GM12891 (cell line): ENCODE measurements around the gene IKZF2.

ENCODE experiments used
- DNase-seq: peaks from one replicate; pipeline ENCODE4 v3.0.0; 2011; ENCODE audit warnings: low spot score; ENCODE audit not compliant: insufficient read length
- FAIRE-seq: peaks from 2 replicates; lab custom pipeline; 2011; peaks lifted over from hg19 to GRCh38; lab: Jason Lieb, UNC
- PAX5 ChIP-seq: IDR thresholded peaks from 2 replicates; pipeline ENCODE4 v1.6.1; 2011; ENCODE audit warnings: low read length, moderate library complexity, mild to moderate bottlenecking; ENCODE audit not compliant: insufficient read depth, severe bottlenecking
- POLR2A ChIP-seq: IDR thresholded peaks from 2 replicates; pipeline ENCODE4 v1.6.1; 2011; ENCODE audit warnings: low read depth, low read length, control low read depth
- POLR2AphosphoS5 ChIP-seq: IDR thresholded peaks from 2 replicates; pipeline ENCODE4 v1.6.1; 2011; ENCODE audit warnings: low read depth, low read length, control low read depth
- POU2F2 ChIP-seq: IDR thresholded peaks from 2 replicates; pipeline ENCODE4 v1.6.1; 2011; ENCODE audit warnings: low read depth, mild to moderate bottlenecking, control low read depth, low read length, moderate library complexity
- SPI1 ChIP-seq: IDR thresholded peaks from 2 replicates; pipeline ENCODE4 v1.6.1; 2011; ENCODE audit warnings: low read depth, low read length, control low read depth
- TAF1 ChIP-seq: IDR thresholded peaks from 2 replicates; pipeline ENCODE4 v1.6.1; 2011; ENCODE audit warnings: low read depth, low read length, control low read depth

The IKZF2 gene

DNA sequence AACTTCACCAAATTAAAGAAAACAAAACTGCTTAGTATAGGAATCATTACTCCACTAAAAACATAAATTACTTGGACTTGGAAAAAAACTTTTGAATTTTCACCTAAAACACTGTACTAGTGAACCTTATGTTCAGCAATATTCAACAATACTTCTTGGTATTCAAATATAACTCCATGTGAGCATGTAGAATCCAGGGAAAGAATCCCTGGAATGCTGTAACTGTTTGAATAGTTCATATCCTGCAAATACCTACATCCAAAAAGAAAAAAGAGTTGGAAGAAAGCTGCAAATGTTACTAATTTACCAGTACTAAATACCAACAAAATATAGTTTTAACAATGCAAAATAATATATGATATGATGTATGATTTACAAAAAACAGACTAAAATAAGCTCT, 65.4 kb downstream of the IKZF2 start:
- TF ChIP-seq POU2F2 (no peak), PAX5 (no peak), TAF1 (no peak), SPI1 (no peak), POLR2A (no peak), POLR2AphosphoS5 (no peak)
- FAIRE-seq: no peak
- DNase-seq: no peak

DNA sequence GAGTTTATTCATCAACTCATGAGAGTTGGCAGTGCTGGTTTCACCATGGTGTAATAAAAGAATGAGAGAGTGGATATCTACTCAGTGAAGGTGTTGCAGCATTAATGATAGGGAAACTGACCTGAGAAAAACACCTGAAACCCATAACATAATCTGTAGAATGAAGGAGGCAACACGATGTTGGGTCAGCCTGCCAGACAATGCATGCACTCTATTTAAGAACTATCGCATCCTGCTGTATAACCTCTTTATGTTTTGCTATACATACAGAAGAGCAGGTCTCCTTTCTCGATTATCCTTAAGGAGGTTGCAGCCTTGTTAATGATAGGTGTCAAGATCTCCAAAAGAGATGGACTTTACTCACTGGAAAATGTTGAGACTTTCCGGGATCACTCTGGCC, 65.9 kb downstream of the IKZF2 start:
- TF ChIP-seq POLR2AphosphoS5: no peak
- TF ChIP-seq POLR2A: no peak
- TF ChIP-seq TAF1: no peak
- no peak for TF ChIP-seq POU2F2
- no peak for TF ChIP-seq PAX5
- no peak for TF ChIP-seq SPI1
- no peak for FAIRE-seq

DNA sequence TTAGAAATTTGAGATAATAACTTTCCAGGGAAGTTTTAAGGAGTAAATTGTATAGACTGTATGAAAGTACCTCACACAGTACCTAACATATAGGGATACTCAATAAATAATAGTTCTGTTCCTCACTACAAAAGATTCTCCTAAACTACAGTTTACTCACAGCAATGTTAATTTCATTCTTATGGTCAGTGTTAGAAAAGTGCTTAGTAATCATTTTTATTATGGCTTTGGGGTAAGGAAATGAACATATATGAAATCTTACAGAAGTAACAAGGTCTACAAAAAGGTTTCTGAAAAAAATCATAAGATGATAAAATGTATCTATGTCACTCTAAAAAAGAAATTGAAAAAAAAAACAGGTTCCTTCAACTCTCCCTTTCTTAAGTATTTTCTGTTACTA, 67.2 kb downstream of the IKZF2 start:
- FAIRE-seq: no peak
- DNase-seq: no peak
- no peak for TF ChIP-seq POLR2A
- TF ChIP-seq TAF1: no peak
- no peak for TF ChIP-seq POU2F2
- TF ChIP-seq POLR2AphosphoS5: no peak
- TF ChIP-seq PAX5: no peak
- no peak for TF ChIP-seq SPI1

More for the DNA sequence above, 65.9 kb downstream of the IKZF2 start:
- no peak for DNase-seq

DNA sequence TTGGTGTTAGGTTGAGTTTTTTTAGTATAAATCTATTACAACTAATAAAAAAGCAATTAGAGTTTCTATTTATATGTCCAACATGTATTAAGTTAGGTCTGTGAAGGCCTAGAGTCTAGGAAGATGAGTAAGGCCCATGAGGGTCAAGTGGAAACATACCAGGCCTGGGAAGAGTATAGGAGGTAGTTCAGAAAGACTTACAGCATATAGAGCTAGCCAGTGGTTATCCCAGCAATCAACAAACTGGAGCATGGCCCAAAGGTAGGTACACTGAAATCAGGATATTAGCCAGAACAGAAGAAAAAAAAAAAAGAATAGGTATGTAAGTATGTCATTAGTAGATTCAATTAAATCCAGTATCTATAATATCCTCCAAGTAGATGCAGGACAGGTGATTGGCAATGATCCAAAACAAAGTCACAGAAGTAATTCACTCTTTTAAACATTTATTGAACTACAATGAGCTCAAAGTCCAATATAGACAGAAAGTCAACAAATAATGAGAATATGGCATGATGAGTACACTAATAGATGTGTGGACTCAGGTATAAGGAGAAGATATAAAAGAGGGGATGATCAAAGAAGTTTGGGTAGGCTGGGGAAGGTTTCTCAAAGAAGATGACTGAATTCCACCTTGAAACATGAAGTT, 70.3 kb downstream of the IKZF2 start:
- FAIRE-seq (no peak), DNase-seq (no peak)
- TF ChIP-seq PAX5: no peak
- no peak for TF ChIP-seq TAF1
- TF ChIP-seq POLR2AphosphoS5: no peak
- no peak for TF ChIP-seq SPI1
- TF ChIP-seq POLR2A: no peak
- no peak for TF ChIP-seq POU2F2

DNA sequence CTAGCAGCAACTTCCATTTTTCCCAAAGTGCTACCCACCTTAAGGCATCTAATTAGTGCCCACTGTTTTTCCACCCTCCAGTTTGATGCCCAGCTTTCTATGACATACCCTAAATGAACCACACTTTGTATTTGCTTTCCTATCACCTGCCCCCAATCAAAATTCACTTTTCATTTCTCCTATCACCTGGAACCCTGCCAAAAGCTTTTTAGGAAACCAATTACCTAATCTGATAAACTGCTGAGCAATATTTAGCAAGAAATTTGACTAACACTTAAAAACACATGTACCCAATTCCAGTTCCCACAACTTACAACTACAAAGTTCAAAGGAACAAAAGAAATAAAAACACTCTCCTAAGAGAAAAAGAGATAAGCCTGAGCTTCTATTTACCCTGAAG, 71.7 kb downstream of the IKZF2 start:
- no peak for DNase-seq
- no peak for TF ChIP-seq SPI1
- no peak for TF ChIP-seq PAX5
- no peak for TF ChIP-seq POU2F2
- FAIRE-seq: no peak

DNA sequence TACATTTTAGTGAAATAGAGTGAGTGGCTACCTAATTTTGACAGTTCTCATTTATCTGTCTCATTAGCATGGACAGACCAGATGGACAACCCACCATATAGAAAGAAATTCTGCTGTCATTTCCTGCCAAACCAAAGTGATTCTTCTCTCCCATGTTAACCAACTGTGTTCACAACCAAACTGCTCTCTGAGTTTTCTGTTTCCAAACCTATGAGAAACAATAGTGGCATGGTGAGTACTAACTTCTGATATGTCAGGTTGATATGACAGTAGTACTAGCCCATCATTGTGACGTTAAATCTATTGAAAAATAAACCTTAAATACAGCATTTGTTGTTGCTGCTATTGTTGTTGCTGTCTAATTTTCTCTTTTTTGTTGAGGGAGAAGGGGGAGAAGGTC, 72.7 kb downstream of the IKZF2 start:
- peak; percentile 13 for FAIRE-seq
- no peak for TF ChIP-seq POLR2A
- no peak for TF ChIP-seq SPI1
- TF ChIP-seq POLR2AphosphoS5: no peak
- TF ChIP-seq POU2F2: no peak
- TF ChIP-seq TAF1: no peak
- no peak for TF ChIP-seq PAX5

DNA sequence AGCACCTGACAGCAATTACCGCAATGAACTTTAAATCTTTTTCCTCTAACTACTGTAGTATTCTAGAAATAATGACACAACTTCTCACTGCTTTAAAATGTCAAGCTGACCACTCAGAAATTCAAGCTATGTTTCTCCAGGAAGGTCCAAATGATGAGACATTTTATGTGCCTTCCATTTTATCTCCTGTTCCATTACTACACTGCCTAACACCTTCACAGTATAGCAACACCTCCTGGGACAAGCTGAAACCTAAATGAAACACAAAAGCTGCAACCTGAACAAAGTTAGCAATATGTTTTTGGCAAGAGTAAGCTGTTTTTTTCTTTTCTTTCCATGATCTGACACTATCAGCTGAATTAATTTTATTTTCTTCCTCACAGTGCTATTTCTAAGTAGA, 81.9 kb downstream of the IKZF2 start:
- TF ChIP-seq TAF1 (no peak), POLR2AphosphoS5 (no peak), POLR2A (no peak), SPI1 (no peak), POU2F2 (no peak), PAX5 (no peak)
- DNase-seq (no peak), FAIRE-seq (peak; percentile 75)

More for the DNA sequence above, 72.7 kb downstream of the IKZF2 start:
- DNase-seq: no peak

DNA sequence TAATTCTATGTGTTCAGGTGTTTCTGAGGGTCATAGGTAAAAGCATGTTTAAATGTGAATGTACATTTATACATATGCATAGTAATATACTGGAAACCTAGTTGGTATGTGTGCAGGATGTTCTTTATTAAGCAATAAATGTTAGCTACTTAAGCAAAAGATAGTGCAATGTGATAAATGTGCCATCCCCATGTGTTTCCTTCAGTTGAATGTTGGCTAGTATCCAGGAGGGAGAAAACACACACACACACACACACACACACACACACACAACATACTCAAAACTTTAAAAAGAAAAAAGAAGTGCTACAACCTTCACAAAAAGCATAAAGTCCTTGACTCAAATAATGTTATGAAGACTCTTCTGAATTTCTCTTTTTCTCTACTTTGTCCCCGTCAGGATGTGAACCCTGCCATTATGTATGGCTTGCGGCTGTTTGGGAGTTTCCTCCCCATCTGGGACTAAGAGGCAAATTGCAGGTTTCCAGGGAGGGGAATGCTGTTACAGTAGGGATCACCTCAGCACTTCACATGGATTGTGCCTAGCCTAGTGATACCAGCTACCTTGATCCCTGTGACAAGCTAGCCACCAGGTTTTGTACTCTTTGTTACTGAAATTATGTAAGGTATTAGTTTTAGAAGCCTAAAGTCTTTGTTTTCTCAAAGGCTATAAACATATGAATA, 82.6 kb downstream of the IKZF2 start:
- FAIRE-seq: no peak
- no peak for DNase-seq
- no peak for TF ChIP-seq PAX5
- TF ChIP-seq POLR2AphosphoS5: no peak
- TF ChIP-seq SPI1: no peak
- no peak for TF ChIP-seq POLR2A
- TF ChIP-seq TAF1: no peak
- no peak for TF ChIP-seq POU2F2

DNA sequence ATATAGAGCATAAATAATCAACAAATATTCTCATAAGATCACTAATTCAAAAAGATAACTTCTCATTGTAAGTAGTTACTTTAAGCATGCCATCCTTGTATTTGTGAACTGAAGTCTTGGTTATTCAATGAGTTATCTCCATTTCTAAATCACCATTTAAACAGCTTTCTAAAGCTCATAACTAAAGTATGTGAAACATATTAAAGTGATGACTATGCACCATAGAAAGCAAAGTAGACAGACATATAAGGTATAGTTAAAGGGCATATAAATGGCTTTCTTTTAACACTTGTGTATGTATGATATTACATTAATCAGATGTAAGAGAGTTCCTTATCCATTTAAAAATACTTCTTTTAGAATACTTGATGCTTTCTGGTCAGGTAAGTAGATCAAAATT, 83.5 kb downstream of the IKZF2 start:
- TF ChIP-seq POU2F2: no peak
- no peak for TF ChIP-seq SPI1
- TF ChIP-seq POLR2AphosphoS5: no peak
- no peak for TF ChIP-seq PAX5
- TF ChIP-seq POLR2A: no peak
- no peak for TF ChIP-seq TAF1
- no peak for DNase-seq
- FAIRE-seq: peak; percentile 28

DNA sequence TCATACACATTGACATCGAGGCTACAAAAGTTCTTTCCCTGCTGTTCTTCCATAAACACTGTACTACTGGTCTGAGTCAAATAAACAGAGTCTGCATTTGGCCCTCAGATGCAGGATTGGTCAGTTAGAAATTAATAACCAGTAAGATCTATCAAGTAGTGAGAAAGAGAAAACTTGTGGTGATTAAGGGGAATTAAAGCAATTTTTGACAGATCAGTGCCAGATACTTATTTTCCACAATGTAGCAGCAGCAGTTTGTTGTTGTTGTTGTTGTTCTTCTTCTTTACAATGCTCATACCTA, 85.0 kb downstream of the IKZF2 start:
- DNase-seq (no peak), FAIRE-seq (no peak)
- TF ChIP-seq POU2F2: no peak
- TF ChIP-seq SPI1: no peak
- no peak for TF ChIP-seq POLR2A
- TF ChIP-seq PAX5: no peak
- no peak for TF ChIP-seq POLR2AphosphoS5
